Fibroblast of lung (primary cell): ENCODE measurements around the gene SPATA19.

Experiments
- CTCF ChIP-seq, 2 donors: IDR thresholded peaks in 1 of 2; conservative IDR thresholded peaks in 1 of 2; 1 replicate in 1 of 2; 2 replicates in 1 of 2; pipeline ENCODE4 v1.5.1; 2011 to 2012; ENCODE audit warnings: low read length in 2 of 2, control low read depth in 1 of 2, inconsistent platforms in 1 of 2, low read depth in 1 of 2, mild to moderate bottlenecking in 1 of 2
- EZH2 ChIP-seq: IDR thresholded peaks from 2 replicates; pipeline ENCODE4 v1.5.1; 2012; ENCODE audit warnings: low read length, control low read depth, mild to moderate bottlenecking; ENCODE audit errors: missing control alignments

- TF ChIP-seq CTCF (conservative IDR thresholded peaks at IDR 0.05 in 1 of 2, IDR thresholded peaks at IDR 0.05 in 1 of 2; ENCODE audit: low read depth in 1 of 2, low read length in 2 of 2): no peak
- TF ChIP-seq EZH2: no peak
Measured at GRCh38 chr11:133845413-133845812, at the start of gene SPATA19.
